PFSK-1 (cell line): ENCODE measurements around the gene LAMB1.

ENCODE experiments used
- FOXP2 ChIP-seq: optimal IDR thresholded peaks from 2 replicates; pipeline ENCODE3; 2011; ENCODE audit warnings: borderline replicate concordance, control low read depth, inconsistent platforms; ENCODE audit not compliant: insufficient read depth; ENCODE audit errors: extremely low read length, extremely low read depth
- POLR2AphosphoS5 ChIP-seq: IDR thresholded peaks from 2 replicates; pipeline ENCODE4 v1.6.1; 2012; ENCODE audit warnings: low read depth, mild to moderate bottlenecking, control low read depth, low read length, moderate library complexity
- REST ChIP-seq, 2 experiments: IDR thresholded peaks; 2 replicates each; pipeline versions ENCODE4 v1.6.1 to v1.8.0; 2011 to 2012; ENCODE audit warnings: low read depth in 2 of 2, low read length in 2 of 2, control low read depth in 1 of 2, inconsistent platforms in 1 of 2, mild to moderate bottlenecking in 1 of 2, moderate library complexity in 1 of 2; ENCODE audit not compliant: insufficient read depth in 1 of 2
- SIN3A ChIP-seq: IDR thresholded peaks from 2 replicates; pipeline ENCODE4 v1.6.1; 2012; ENCODE audit warnings: mild to moderate bottlenecking, low read length, moderate library complexity, borderline replicate concordance; ENCODE audit not compliant: insufficient read depth
- TAF1 ChIP-seq: IDR thresholded peaks from 2 replicates; pipeline ENCODE4 v1.6.1; 2012; ENCODE audit warnings: low read length, control low read depth, borderline replicate concordance; ENCODE audit not compliant: insufficient read depth

LAMB1 gene

GRCh38 chr7:108018668-108019067 is 15.7 kb upstream of the LAMB1 start:
- TF ChIP-seq POLR2AphosphoS5: no peak
- no peak for TF ChIP-seq SIN3A
- TF ChIP-seq TAF1: no peak
- TF ChIP-seq REST (IDR thresholded peaks at IDR 0.05; ENCODE audit: insufficient read depth in 1 of 2, low read depth in 2 of 2, low read length in 2 of 2): no peak
- no peak for TF ChIP-seq FOXP2

- TF ChIP-seq SIN3A: no peak
- TF ChIP-seq TAF1: no peak
- no peak for TF ChIP-seq POLR2AphosphoS5
- TF ChIP-seq REST (IDR thresholded peaks at IDR 0.05; ENCODE audit: insufficient read depth in 1 of 2, low read depth in 2 of 2, low read length in 2 of 2): no peak
- no peak for TF ChIP-seq FOXP2
These were observed 14.8 kb upstream of the LAMB1 start for GRCh38 chr7:108017776-108018151.

- TF ChIP-seq POLR2AphosphoS5 (no peak), REST (IDR thresholded peaks at IDR 0.05; ENCODE audit: insufficient read depth in 1 of 2, low read depth in 2 of 2, low read length in 2 of 2) (no peak), TAF1 (no peak), SIN3A (no peak), FOXP2 (no peak)
These were observed 14.1 kb upstream of the LAMB1 start for GRCh38 chr7:108016841-108017775.

DNA sequence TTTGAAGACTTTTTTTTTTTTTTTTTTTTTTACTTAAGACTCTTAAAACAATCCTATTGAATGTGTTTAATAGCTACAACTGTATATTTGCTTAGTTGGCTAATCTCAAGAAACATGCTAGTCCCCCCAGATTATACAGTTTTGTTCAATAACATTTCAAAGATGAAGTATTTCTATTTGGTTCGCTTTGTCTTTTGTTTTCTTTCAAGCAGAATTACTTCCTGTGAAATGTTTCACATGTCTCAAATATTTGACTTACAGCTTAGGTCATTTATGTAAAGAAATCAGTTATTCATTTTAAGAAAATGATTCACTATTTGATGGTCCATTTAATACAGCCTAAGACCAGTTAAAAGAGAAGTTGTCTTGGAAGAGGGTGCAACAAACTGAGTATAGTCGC is 12.8 kb upstream of the LAMB1 start:
- TF ChIP-seq SIN3A: no peak

DNA sequence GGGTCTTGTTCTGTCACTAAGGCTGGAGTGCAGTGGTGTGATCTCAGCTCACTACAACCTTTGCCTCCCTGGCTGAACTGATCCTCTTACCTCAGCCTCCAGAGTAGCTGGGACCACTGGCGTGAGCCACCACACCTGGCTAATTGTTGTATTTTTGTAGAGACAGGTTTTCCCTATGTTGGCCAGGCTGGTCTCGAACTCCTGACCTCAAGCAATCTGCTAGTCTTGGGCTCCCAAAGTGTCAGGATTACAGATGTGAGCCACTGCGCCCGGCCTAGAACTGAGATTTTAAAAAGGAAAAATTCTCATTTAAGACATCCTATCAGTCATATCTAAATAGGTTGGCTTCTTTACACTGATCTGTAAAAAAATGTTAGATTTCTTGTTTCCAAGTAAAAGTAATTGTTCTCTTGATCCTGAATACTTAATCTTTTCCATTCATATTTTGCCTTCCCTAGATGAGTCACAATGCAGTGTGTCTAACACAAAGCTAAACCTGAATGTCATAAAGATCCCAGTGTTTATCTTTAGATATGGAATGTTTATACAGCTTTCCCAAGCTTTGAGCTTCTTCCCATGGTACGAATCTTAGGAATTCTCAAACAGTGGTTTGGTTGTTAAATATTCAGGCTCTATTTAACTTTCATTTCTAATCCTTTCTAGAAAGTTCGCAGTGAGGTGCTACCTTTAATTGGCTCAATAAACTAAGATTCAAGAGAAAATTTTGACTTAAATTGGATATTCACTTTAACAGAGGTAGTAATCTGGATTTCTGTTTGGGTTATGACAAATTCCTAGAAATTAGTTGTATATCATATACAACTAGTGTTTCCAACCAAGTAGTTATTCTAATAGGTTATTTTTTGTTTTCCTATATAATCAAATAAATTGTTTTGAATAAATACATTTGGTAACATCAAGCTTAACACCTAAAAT is 12.1 kb upstream of the LAMB1 start:
- no peak for TF ChIP-seq SIN3A
- TF ChIP-seq FOXP2: no peak
- no peak for TF ChIP-seq POLR2AphosphoS5
- no peak for TF ChIP-seq TAF1
- TF ChIP-seq REST (IDR thresholded peaks at IDR 0.05; ENCODE audit: insufficient read depth in 1 of 2, low read depth in 2 of 2, low read length in 2 of 2): no peak
